ENCODE measurements around the gene AMIGO1. TPM values are rescaled to one million over a fixed set of nuclear protein-coding genes. Genes with fewer than 3 reads are reported as not detected.

Gene AMIGO1
- total and polyA plus RNA-seq, 10 of the 15 experiments (the other 5 are each of a cell fraction or from before 2014, with no cell fraction given) = 0.02 to 0.28 (median 0.08) TPM; not detected in 1

- POLR2A ChIA-PET = interaction anchor here (1.5 to 4.8 kb wide), 2 partner anchors 49 to 138 kb away, joined by 3 to 26 read pairs; no protein-coding TSS in a partner anchor
- in situ Hi-C loops (cut with MboI) = no loop called here
- SMC1A ChIA-PET (ENCODE audit: uncharacterized antibody, unreplicated experiment) = interaction anchor here (0.8 to 5.0 kb wide), 5 partner anchors 16 to 60 kb away, joined by 3 to 55 read pairs (median 3); no protein-coding TSS in a partner anchor
- Histone ChIP-seq H3K27me3 (replicated peaks in 1 of 2; ENCODE audit: control insufficient read depth in 2 of 2, insufficient read depth in 2 of 2, low read length in 1 of 2) (peaks cover 0 to 3% of the 10 kb centered on the region in 2 experiments; a peak in 3 of 4 replicates), H3K27ac (ENCODE audit: control insufficient read depth, insufficient read depth) (no peak overlapping the region), H2AFZ (ENCODE audit: control insufficient read depth, low read depth, low read length) (no peak overlapping the region), H4K20me1 (ENCODE audit: control insufficient read depth, insufficient read depth) (no peaks in the 10 kb centered on the region), H3K9me3 (replicated peaks; ENCODE audit: control insufficient read depth, insufficient read depth, low read length) (no peaks in the 10 kb centered on the region), H3K36me3 (ENCODE audit: control insufficient read depth in 2 of 2, insufficient read depth in 2 of 2, low read length in 1 of 2) (no peaks in the 10 kb centered on the region; a peak in 2 of 4 replicates), H3K9ac (ENCODE audit: control insufficient read depth, insufficient read depth, low read length) (no peak overlapping the region), H3K4me3 (no peak overlapping the region), H3K4me1 (ENCODE audit: control insufficient read depth, insufficient read depth, low read length) (peaks cover 10% of the 10 kb centered on the region), H3K4me2 (ENCODE audit: control insufficient read depth, insufficient read depth) (no peak overlapping the region), H3K79me2 (ENCODE audit: control insufficient read depth, insufficient read depth, low read length) (peaks cover 9% of the 10 kb centered on the region)
- intact Hi-C loops (cut with micrococcal nuclease; ENCODE audit: unreplicated experiment) = no loop called here
- DNase-seq (ENCODE audit: low read depth, low spot score) (no peak), FAIRE-seq (no peak), ATAC-seq (no peak)
- TF ChIP-seq JUNB (IDR thresholded peaks at IDR 0.05) (no peak), FOS (IDR thresholded peaks at IDR 0.05; ENCODE audit: borderline replicate concordance, extremely low read depth, insufficient read length) (no peak), PBX3 (IDR thresholded peaks at IDR 0.05; ENCODE audit: insufficient replicate concordance, low read depth, low read length) (no peak), ZZZ3 (IDR thresholded peaks at IDR 0.05; ENCODE audit: control insufficient read depth, insufficient read length, low read depth) (no peak), CBFB (IDR thresholded peaks at IDR 0.05; ENCODE audit: low read depth) (no peak), BCL11A (IDR thresholded peaks at IDR 0.05; ENCODE audit: low read depth, low read length) (no peak), PRDM15 (CRISPR knock-in tag; IDR thresholded peaks at IDR 0.05) (no peak)
- TF ChIP-seq, protein P1, sequence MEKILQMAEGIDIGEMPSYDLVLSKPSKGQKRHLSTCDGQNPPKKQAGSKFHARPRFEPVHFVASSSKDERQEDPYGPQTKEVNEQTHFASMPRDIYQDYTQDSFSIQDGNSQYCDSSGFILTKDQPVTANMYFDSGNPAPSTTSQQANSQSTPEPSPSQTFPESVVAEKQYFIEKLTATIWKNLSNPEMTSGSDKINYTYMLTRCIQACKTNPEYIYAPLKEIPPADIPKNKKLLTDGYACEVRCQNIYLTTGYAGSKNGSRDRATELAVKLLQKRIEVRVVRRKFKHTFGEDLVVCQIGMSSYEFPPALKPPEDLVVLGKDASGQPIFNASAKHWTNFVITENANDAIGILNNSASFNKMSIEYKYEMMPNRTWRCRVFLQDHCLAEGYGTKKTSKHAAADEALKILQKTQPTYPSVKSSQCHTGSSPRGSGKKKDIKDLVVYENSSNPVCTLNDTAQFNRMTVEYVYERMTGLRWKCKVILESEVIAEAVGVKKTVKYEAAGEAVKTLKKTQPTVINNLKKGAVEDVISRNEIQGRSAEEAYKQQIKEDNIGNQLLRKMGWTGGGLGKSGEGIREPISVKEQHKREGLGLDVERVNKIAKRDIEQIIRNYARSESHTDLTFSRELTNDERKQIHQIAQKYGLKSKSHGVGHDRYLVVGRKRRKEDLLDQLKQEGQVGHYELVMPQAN (conservative IDR thresholded peaks at IDR 0.05) = no peak
- CTCF ChIA-PET = interaction anchor here (0.9 to 5.7 kb wide), 4 partner anchors 8 to 199 kb away, joined by 3 to 91 read pairs (median 29); partner anchors contain the start of genes CYB561D1 and PSRC1
- RAD21 ChIA-PET (ENCODE audit: unreplicated experiment) = interaction anchor here (0.7 to 2.2 kb wide), 5 partner anchors 45 to 69 kb away, joined by 3 to 21 read pairs (median 4); partner anchors contain the start of gene GNAI3
- no TSS peak for BruUV-seq (replicated peaks)
Observed at GRCh38 chr1:109482242-109482641, 27.3 kb downstream of the AMIGO1 start.
